ENCODE results near the gene C13orf46. TPM values are rescaled to one million over a fixed set of nuclear protein-coding genes. Genes with fewer than 3 reads are reported as not detected.

C13orf46 gene
- total and polyA plus RNA-seq, 10 of the 15 experiments (the other 5 are each of a cell fraction or from before 2014, with no cell fraction given): 0.01 to 0.18 (median 0.09) TPM; not detected in 6

DNA sequence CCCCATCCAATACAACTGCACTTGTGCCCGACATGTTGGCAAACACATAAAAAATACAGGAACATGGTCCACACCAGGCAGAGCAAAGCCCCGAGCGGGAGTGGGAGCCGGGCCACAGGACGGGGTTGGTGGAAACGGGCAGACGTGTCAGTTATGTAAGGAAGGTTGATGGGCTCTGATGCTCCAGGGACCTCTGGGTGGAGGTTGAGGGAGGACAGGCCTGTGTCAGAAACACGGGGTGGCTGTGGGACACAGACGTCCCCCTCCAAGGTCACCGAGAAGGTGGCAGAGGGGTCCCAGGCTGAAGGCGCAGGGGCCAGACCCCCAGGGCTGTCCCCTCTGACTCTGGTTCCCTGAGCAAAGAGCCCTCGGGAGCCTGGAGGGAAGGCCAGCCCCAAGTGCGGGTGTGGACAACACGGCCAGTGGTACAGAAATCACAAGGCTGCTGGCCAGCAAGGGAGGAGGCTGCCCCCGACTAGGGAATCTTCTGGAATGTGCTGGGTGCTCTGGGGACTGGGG, 31.4 kb upstream of the C13orf46 start (continued):
- TF ChIP-seq, protein P1, sequence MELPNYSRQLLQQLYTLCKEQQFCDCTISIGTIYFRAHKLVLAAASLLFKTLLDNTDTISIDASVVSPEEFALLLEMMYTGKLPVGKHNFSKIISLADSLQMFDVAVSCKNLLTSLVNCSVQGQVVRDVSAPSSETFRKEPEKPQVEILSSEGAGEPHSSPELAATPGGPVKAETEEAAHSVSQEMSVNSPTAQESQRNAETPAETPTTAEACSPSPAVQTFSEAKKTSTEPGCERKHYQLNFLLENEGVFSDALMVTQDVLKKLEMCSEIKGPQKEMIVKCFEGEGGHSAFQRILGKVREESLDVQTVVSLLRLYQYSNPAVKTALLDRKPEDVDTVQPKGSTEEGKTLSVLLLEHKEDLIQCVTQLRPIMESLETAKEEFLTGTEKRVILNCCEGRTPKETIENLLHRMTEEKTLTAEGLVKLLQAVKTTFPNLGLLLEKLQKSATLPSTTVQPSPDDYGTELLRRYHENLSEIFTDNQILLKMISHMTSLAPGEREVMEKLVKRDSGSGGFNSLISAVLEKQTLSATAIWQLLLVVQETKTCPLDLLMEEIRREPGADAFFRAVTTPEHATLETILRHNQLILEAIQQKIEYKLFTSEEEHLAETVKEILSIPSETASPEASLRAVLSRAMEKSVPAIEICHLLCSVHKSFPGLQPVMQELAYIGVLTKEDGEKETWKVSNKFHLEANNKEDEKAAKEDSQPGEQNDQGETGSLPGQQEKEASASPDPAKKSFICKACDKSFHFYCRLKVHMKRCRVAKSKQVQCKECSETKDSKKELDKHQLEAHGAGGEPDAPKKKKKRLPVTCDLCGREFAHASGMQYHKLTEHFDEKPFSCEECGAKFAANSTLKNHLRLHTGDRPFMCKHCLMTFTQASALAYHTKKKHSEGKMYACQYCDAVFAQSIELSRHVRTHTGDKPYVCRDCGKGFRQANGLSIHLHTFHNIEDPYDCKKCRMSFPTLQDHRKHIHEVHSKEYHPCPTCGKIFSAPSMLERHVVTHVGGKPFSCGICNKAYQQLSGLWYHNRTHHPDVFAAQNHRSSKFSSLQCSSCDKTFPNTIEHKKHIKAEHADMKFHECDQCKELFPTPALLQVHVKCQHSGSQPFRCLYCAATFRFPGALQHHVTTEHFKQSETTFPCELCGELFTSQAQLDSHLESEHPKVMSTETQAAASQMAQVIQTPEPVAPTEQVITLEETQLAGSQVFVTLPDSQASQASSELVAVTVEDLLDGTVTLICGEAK (IDR thresholded peaks at IDR 0.05; ENCODE audit: borderline replicate concordance): no peak
- TF ChIP-seq ESRRA (IDR thresholded peaks at IDR 0.05; ENCODE audit: low read length) (no peak), ZNF592 (IDR thresholded peaks at IDR 0.05) (no peak), CEBPB (IDR thresholded peaks at IDR 0.05; ENCODE audit: borderline replicate concordance in 1 of 2, low read depth in 2 of 2, low read length in 2 of 2) (no peak), FOXK2 (IDR thresholded peaks at IDR 0.05) (no peak), SIX5 (IDR thresholded peaks at IDR 0.05; ENCODE audit: low read depth, low read length, severe bottlenecking) (no peak), RAD51 (IDR thresholded peaks at IDR 0.05) (no peak), EZH2 (IDR thresholded peaks at IDR 0.05; ENCODE audit: borderline replicate concordance, control insufficient read depth, low read depth, low read length) (no peak), RUNX3 (IDR thresholded peaks at IDR 0.05; ENCODE audit: low read length) (no peak), STAT1 (conservative IDR thresholded peaks at IDR 0.05) (no peak), ZSCAN29 (IDR thresholded peaks at IDR 0.05) (no peak), JUND (IDR thresholded peaks at IDR 0.05; ENCODE audit: low read depth, low read length) (no peak), HDAC6 (IDR thresholded peaks at IDR 0.05; ENCODE audit: unreplicated experiment) (no peak), CREB1 (IDR thresholded peaks at IDR 0.05; ENCODE audit: low read depth) (no peak)
- TF ChIP-seq, protein P2, sequence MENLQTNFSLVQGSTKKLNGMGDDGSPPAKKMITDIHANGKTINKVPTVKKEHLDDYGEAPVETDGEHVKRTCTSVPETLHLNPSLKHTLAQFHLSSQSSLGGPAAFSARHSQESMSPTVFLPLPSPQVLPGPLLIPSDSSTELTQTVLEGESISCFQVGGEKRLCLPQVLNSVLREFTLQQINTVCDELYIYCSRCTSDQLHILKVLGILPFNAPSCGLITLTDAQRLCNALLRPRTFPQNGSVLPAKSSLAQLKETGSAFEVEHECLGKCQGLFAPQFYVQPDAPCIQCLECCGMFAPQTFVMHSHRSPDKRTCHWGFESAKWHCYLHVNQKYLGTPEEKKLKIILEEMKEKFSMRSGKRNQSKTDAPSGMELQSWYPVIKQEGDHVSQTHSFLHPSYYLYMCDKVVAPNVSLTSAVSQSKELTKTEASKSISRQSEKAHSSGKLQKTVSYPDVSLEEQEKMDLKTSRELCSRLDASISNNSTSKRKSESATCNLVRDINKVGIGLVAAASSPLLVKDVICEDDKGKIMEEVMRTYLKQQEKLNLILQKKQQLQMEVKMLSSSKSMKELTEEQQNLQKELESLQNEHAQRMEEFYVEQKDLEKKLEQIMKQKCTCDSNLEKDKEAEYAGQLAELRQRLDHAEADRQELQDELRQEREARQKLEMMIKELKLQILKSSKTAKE (IDR thresholded peaks at IDR 0.05; ENCODE audit: low read depth, poor library complexity, severe bottlenecking): no peak
